DMS79 treated with DMSO at 0.1 percent for 48 hours (cell line): ENCODE results near the gene NCOA1.
"Not testable (repeated sequence)": the region's sequence is repeated elsewhere in the genome, so short reads cannot be mapped to it uniquely, and the experiment has no call there.

ENCODE experiments used
- DNase-seq: peaks from one replicate; lab custom pipeline; 2025; lab: John Stamatoyannopoulos, UW

The NCOA1 gene

DNA sequence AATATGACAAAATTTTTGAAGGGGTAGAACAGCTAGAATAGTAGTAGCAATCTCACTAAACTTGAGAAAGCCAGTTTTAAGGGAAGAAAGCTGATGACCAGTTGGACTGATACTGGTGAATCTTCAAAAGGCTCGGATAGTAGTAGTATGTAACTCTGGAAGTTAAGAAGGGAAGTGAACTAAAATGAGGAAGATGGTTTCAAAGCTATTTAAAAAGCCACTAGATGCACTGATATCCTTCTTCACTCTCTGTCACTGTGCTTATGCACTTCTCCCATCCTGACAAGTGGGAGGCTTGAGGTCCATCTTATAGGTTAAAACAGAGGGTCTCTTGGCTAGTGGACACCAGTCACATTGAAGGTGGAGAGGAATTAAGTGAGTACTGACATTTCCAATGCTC is 141.1 kb downstream of the NCOA1 start:
- no peak for DNase-seq

- DNase-seq, result no peak
Observed at GRCh38 chr2:24635181-24635580, 144.1 kb downstream of the NCOA1 start.

GRCh38 chr2:24638568-24638967 is 147.5 kb downstream of the NCOA1 start:
- no peak for DNase-seq

GRCh38 chr2:24642351-24642750 is 151.3 kb downstream of the NCOA1 start:
- no peak for DNase-seq

- no peak for DNase-seq
Observed at GRCh38 chr2:24643051-24643450, 152.0 kb downstream of the NCOA1 start.

- no peak for DNase-seq
Observed at GRCh38 chr2:24644032-24644431, 153.0 kb downstream of the NCOA1 start.

DNA sequence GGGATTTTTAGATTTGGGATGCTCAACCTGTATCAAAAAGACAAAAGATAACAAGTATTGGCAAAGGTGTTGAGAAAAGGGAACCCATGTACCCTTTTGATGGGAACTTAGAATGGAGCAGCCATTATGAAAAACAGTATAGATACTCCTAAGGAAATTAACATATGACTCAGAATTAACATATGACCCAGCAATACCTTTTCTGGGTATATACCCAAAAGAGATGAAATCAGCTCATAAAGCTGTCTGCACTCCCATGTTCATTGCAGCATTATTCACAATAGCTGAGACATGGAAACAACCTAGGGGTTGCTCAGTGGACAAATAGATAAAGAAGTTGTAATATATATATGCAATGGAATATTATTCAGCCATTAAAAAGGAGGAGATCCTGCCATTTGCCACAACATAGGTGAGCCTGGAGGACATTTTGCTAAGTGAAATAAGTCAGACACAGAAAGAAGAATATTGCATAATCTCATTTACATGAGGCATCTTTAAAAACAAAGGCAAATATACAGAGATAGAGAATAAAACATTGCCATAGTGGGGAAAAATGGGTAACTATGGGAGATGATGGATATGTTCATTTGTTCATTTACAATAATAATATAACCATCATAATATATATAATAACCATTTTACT is 160.1 kb downstream of the NCOA1 start:
- no peak for DNase-seq

DNA sequence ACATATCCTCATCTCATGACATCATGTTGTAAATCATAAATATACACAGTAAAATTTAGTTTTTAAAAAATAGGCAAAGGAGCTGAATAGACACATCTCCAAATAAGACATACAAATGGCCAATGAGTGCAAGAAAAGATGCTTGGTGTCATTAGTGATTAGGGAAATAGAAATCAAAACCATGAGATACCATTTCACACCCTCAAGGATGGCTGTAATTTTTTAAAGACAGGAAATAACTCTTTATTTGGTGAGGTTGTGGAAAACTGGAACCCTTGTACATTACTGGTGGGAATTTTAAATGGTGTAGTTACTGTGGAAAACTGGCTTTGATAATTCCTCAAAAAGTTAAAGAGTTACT is 160.6 kb downstream of the NCOA1 start:
- DNase-seq, result no peak

GRCh38 chr2:24652265-24653182 is 161.5 kb downstream of the NCOA1 start:
- DNase-seq, result no peak

DNA sequence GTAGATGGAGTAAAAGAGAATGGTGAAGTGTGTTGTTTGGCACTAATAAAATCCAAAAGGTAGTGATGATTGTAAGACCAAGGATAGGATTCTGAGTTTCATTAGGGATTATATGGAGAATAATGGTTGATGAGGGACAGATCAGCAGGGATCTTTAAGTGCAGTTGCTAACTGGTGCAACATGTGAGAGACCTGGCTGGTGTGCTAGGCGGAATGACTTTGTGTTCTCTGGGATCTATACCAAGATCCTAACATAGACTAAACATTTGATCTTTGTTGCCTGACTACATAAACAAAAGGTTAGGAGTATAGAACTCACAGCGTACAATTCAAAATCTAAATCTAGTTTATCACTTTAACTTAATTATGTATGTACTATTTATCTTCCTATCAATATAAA is 166.8 kb downstream of the NCOA1 start:
- no peak for DNase-seq

DNA sequence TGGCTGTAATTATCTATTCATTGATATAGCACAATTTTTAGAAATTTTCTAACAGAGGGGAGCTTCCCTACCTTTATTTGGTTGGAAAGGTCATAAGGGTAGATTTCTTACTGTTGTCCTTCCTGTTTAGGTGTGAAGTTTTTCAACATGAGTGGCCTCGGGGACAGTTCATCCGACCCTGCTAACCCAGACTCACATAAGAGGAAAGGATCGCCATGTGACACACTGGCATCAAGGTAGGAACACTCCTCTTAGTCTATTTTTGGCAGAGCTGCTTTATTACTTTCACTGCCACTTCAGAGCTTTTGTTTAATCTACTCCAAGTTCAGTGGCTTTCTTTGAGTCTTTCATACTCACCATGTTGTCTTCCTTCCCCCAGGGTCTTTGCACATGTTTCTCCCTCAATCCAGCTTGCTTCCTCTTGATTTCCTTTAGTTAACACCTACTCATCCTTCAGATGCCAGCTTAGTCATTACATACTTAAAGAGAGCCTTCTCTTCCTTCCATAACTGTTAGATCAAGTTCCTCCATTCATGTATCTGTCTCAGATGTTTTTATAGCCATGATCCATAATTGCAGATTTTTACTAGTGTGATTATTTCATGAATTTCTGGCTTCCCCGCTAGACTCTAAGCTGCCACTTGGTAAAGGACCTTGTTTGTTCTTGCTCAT is 167.6 kb downstream of the NCOA1 start:
- DNase-seq, result no peak

GRCh38 chr2:24659862-24660261 is 168.8 kb downstream of the NCOA1 start:
- DNase-seq, result no peak

DNA sequence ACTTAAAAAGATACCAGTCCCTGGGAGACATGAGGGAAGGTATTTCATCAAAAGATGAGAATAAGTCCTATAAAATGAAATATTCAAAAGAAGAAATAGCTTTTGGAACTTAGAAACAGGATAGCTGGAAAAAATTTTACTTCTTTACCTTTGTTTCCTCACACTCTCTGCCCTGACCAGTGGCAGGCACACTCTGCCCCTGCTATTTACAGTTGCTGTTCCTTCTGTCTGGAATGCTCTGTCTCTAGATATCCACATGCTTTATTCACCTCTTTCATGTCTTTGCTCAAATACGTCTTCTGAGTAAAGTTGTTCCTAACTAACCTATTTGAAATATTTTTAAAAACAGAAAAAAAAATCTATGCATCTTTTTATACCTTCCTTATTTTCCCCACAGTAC is 176.5 kb downstream of the NCOA1 start:
- no peak for DNase-seq

DNA sequence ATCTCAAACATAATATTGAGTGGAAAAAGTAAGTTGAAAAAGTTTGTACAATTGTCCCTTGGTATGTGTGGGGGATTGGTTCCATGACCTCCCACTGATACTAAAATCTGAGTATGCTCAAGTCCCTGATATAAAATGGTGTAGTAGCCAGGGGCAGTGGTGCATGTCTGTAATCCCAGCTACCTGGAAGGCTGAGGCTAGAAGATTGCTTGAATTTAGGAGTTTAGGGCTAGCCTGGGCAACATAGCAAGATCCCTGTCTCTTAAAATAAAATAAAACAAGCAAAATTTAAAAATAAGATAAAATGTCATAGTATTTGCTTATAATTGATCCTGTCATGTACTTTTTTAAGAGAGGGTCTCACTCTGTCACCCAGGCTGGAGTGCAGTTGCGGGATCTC is 180.2 kb downstream of the NCOA1 start:
- DNase-seq, result no peak

DNA sequence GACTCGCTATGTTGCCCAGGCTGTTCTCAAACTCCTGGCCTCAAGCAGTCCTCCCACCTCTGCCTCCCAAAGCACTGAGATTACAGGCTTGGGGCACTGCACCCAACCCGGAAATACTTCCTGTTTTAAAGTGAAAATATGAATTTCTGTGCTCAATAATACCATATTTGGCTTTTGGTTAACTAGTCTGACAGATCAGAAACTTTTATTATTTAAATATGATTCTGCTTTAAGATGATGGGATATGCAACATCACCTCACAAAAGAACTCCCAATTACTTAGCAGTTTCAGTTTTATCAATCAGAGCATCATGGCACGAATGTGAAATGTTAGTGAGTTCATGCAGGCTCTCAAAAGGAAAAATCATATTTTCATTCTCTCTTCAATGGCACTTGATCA is 181.5 kb downstream of the NCOA1 start:
- DNase-seq, result no peak

DNA sequence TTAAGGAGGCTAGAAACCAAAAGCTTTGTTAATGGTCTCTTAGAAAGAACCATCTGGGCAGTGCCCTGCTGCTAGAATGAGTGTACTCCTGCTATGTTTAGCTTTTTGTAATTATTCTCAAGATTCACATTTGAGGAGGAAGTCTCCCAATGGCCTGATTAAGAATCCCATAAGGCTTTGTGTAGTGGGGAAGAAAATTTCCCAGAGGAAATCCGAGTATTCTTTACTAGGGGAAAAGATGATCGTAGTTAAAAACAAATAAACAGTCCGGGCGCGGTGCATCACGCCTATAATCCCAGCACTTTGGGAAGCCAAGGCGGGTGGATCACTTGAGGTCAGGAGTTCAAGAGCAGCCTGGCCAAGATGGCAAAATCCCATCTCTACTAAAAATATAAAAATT is 184.3 kb downstream of the NCOA1 start:
- DNase-seq, result no peak

DNA sequence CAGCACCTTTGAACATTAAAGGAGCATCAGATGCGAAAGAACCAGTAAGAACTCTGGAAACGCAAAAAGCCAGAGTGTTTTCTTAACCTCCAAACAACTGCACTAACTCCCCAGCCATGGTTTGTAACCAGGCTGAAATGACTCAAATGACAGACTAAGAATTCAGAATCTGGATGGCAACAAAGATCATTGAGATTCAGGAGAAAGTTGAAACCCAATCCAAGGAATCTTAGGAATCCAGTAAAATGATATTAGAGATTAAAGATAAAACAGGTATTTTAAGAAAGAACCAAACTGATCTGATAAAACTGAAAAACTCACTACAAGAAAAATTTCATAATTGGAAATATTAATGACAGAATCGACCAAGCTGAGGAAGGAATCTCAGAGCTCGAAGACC is 185.4 kb downstream of the NCOA1 start:
- no peak for DNase-seq

DNA sequence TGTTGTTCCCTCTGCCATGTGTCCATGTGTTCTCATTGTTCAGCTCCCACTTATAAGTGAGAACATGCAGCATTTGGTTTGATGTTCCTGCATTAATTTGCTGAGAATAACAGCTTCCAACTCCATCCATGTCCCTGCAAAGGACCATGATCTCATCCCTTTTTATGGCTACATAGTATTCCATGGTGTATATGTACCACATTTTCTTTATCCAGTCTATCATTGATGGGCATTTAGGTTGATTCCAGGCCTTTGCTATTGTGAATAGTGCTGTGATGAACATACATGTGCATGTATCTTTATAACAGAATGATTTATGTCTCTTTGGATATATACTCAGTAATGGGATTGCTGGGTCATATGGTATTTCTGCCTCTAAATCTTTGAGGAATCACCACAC is 187.0 kb downstream of the NCOA1 start:
- DNase-seq, result not testable (repeated sequence)

- DNase-seq, result no peak
Observed at GRCh38 chr2:24680196-24680595, 189.1 kb downstream of the NCOA1 start.

DNA sequence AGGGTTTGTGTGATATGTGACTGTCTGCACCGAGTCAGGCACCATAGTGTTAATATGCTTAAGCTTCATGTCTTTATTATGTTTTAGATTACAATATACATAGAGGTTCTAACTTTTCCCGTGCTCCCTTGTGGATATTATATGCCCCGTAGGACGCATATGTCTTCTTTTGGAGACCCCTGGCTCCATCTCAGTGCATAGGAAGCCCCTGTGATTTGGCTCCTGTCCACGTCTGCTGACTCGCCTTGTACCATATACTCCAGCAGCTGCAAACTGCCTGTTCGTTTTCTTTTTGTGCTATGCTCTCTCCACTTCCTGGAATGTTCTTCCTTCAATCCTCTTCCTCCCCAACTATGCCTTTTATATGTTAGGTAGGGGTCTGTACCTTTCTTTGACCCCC is 191.2 kb downstream of the NCOA1 start:
- DNase-seq, result no peak

GRCh38 chr2:24683408-24683807 is 192.4 kb downstream of the NCOA1 start:
- DNase-seq, result no peak

- DNase-seq, result no peak
Observed at GRCh38 chr2:24690524-24690923, 199.5 kb downstream of the NCOA1 start.

DNA sequence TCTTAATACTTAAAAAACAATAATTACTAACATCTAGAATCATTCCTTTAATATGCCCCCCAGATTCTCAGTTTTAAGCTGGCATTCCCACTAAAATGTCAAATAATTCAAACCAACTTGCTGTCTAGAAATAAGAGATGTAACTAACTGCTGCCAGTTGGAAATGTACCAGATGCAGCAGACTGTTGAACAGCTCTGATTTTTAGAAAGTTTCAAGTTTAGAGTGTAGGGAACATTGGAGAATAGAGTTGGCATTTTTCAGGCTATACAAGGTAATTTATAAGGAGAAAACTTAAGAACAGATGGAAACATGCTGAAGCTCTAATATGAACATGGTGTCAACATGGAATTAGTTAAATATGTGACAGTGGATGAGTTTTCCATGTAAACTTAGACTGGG is 200.8 kb downstream of the NCOA1 start:
- DNase-seq, result no peak
